MM.1S (cell line): ENCODE measurements around the gene MYO10.

Experiments
- EZH2 ChIP-seq: fragments of 300-600 bp; sonication (generic); optimal IDR thresholded peaks from 2 replicates; pipeline ENCODE3; 2017; ENCODE audit warnings: low read depth, mild to moderate bottlenecking, antibody characterized with exemption, low read length, mixed read lengths
- EZH2phosphoT487 ChIP-seq: fragments of 300-600 bp; sonication (generic); IDR thresholded peaks from 2 replicates; pipeline ENCODE4 v1.6.1; 2018; ENCODE audit warnings: antibody characterized with exemption, low read length
- TF ChIP-seq, protein P1 (sequence below): fragments of 300-600 bp; sonication (generic); IDR thresholded peaks from 2 replicates; pipeline ENCODE4 v1.5.1; 2016; ENCODE audit warnings: antibody characterized with exemption, low read length, mixed read lengths

DNA sequence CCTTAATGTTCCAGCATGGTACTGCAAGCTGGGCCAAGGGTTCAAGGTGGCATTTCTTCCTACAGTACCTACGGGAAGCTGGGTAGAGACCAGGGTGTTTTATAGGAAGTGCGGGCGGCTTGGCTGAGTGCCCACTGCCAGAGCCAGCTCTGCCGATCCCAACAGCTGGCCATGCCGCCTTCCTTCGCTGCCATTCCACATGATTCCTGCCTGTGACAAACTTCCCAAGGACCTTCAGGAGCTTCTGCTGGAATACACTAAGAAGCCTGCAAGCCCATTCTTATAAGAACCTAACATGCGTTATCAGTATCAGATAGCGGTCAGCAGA is 22.0 kb downstream of the MYO10 start:
- TF ChIP-seq, protein P1, sequence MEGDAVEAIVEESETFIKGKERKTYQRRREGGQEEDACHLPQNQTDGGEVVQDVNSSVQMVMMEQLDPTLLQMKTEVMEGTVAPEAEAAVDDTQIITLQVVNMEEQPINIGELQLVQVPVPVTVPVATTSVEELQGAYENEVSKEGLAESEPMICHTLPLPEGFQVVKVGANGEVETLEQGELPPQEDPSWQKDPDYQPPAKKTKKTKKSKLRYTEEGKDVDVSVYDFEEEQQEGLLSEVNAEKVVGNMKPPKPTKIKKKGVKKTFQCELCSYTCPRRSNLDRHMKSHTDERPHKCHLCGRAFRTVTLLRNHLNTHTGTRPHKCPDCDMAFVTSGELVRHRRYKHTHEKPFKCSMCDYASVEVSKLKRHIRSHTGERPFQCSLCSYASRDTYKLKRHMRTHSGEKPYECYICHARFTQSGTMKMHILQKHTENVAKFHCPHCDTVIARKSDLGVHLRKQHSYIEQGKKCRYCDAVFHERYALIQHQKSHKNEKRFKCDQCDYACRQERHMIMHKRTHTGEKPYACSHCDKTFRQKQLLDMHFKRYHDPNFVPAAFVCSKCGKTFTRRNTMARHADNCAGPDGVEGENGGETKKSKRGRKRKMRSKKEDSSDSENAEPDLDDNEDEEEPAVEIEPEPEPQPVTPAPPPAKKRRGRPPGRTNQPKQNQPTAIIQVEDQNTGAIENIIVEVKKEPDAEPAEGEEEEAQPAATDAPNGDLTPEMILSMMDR, result no peak
- TF ChIP-seq EZH2, result no peak
- TF ChIP-seq EZH2phosphoT487, result no peak
